CD4-positive, alpha-beta T cell (primary cell): ENCODE results near the gene DDRGK1. TPM values are rescaled to one million over a fixed set of nuclear protein-coding genes. Genes with fewer than 3 reads are reported as not detected.

Experiments
- ATAC-seq: fragments of 200-7000 bp; cut with Tn5 transposase; one replicate; pipeline ENCODE4 v1.10.0; 2022; ENCODE audit warnings: mild to moderate bottlenecking; ENCODE audit not compliant: poor library complexity
- CTCF ChIA-PET: fragments of 350-600 bp; sonication (Branson Sonifier 250); formaldehyde crosslinking; loops from one replicate; lab custom pipeline; 2021; ENCODE audit warnings: antibody characterized with exemption, inconsistent platforms; lab: Charles Lee
- POLR2A ChIA-PET: fragments of 350-600 bp; sonication (Branson Sonifier 250); formaldehyde crosslinking; loops from one replicate; lab custom pipeline; 2021; ENCODE audit warnings: antibody characterized with exemption, inconsistent platforms; lab: Charles Lee
- DNase-seq, 14 experiments: peaks; one replicate each; pipeline ENCODE4 v3.0.0-alpha.2; 2013 to 2020; ENCODE audit warnings: mixed read lengths in 2 of 14
- H3K27ac ChIP-seq, 2 donors: one replicate each; pipeline versions ENCODE4 v1.5.1 to v1.7.0; 2013; ENCODE audit warnings: low read length in 2 of 2, low read depth in 1 of 2, mild to moderate bottlenecking in 1 of 2
- H3K27me3 ChIP-seq, 2 experiments: 1 replicate in 1 of 2; 2 replicates in 1 of 2; pipeline versions ENCODE4 v1.6.1 to v1.7.0; 2013; ENCODE audit warnings: low read length in 2 of 2, control low read depth in 1 of 2, mild to moderate bottlenecking in 1 of 2, moderate library complexity in 1 of 2; ENCODE audit not compliant: insufficient read depth in 2 of 2, control insufficient read depth in 1 of 2
- H3K36me3 ChIP-seq: one replicate; pipeline ENCODE4 v1.6.1; 2013; ENCODE audit warnings: low read length, control low read depth; ENCODE audit not compliant: insufficient read depth
- H3K4me1 ChIP-seq: one replicate; pipeline ENCODE4 v1.6.1; 2013; ENCODE audit warnings: low read length, control low read depth; ENCODE audit not compliant: insufficient read depth
- H3K4me3 ChIP-seq: one replicate; pipeline ENCODE4 v1.5.1; 2013; ENCODE audit warnings: mild to moderate bottlenecking, low read length, moderate library complexity
- H3K9me3 ChIP-seq, 2 experiments: 1 replicate in 1 of 2; 2 replicates in 1 of 2; pipeline versions ENCODE4 v1.6.1 to v1.7.0; 2013; ENCODE audit warnings: low read length in 2 of 2, mild to moderate bottlenecking in 2 of 2, control low read depth in 1 of 2, moderate library complexity in 1 of 2; ENCODE audit not compliant: control insufficient read depth in 1 of 2, insufficient read depth in 1 of 2
- H3K27ac Mint-ChIP-seq: one replicate; pipeline ENCODE4 v1.8.0; 2020; ENCODE audit warnings: mixed read lengths
- H3K27me3 Mint-ChIP-seq: one replicate; pipeline ENCODE4 v1.8.0; 2021; ENCODE audit warnings: mixed read lengths
- H3K36me3 Mint-ChIP-seq: one replicate; pipeline ENCODE4 v1.8.0; 2021; ENCODE audit warnings: low read depth, mixed read lengths
- H3K4me1 Mint-ChIP-seq: one replicate; pipeline ENCODE4 v1.8.0; 2021; ENCODE audit warnings: low read depth, mixed read lengths
- H3K4me3 Mint-ChIP-seq: one replicate; pipeline ENCODE4 v1.8.0; 2020; ENCODE audit warnings: mild to moderate bottlenecking, mixed read lengths
- H3K9me3 Mint-ChIP-seq: one replicate; pipeline ENCODE4 v1.8.0; 2020; ENCODE audit warnings: mixed read lengths
- CTCF ChIP-seq: fragments of 200-600 bp; IDR thresholded peaks from one replicate; pipeline ENCODE4 v1.8.0; 2022; ENCODE audit warnings: antibody characterized with exemption, mild to moderate bottlenecking
- intact Hi-C, 2 experiments: fragments of 100-400 bp; cut with DNase I in 1 of 2; cut with micrococcal nuclease in 1 of 2; formaldehyde crosslinking; loops; one replicate each; pipeline versions ENCODE4 v1.15.1 to v1.9.0; 2023 to 2025; cut with DNase I, micrococcal nuclease
- total RNA-seq, 174 experiments: library from RNA in 2 of 174; stranded (reverse) in 2 of 174; gene quantifications; one replicate each; pipeline ENCODE4 v1.2.3 and lab custom pipeline; 2021 to 2026

DDRGK1 gene
- total RNA-seq, 2 experiments from 2014 or later = 40.7 to 43.4 TPM

DNA sequence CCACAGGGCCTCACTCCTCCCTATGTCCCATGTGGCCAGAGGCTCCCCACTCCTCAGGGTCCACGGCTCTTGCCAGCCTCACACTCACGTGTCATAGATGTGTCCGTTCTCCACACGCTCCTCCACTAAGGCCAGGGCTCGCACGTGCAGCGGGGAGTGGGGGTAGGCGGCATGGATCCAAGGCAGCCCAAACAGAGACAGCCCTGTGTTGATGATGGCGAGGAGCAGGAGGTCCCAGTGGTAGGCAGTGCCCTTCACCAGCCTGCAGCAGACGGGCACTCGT, 24.2 kb upstream of the DDRGK1 start:
- H3K4me3 Mint-ChIP-seq = no peak overlapping the region
- ChIA-PET CTCF (no interaction called here), POLR2A (no interaction called here)
- ATAC-seq (no peak), DNase-seq (no peak)
- Histone ChIP-seq H3K4me3 (no peak overlapping the region), H3K4me1 (no peaks in the 10 kb centered on the region), H3K27ac (no peak overlapping the region), H3K9me3 (no peaks in the 10 kb centered on the region), H3K36me3 (peaks cover 7% of the 10 kb centered on the region), H3K27me3 (no peaks in the 10 kb centered on the region)
- no peaks in the 10 kb centered on the region for H3K9me3 Mint-ChIP-seq
- H3K27ac Mint-ChIP-seq = no peak overlapping the region
- intact Hi-C loops = no loop called here
- TF ChIP-seq CTCF = no peak
- peaks cover 6% of the 10 kb centered on the region for H3K4me1 Mint-ChIP-seq
- H3K36me3 Mint-ChIP-seq = peaks cover under 1% of the 10 kb centered on the region
- no peaks in the 10 kb centered on the region for H3K27me3 Mint-ChIP-seq

- POLR2A ChIA-PET = interaction anchor here (0.7 kb wide), 1 partner anchor 18 kb away, joined by 3 read pairs; no protein-coding TSS in a partner anchor
- intact Hi-C loops = no loop called here
- peaks cover 6% of the 10 kb centered on the region for H3K36me3 Mint-ChIP-seq
Measured at GRCh38 chr20:3227936-3228749, 23.7 kb upstream of the DDRGK1 start.

DNA sequence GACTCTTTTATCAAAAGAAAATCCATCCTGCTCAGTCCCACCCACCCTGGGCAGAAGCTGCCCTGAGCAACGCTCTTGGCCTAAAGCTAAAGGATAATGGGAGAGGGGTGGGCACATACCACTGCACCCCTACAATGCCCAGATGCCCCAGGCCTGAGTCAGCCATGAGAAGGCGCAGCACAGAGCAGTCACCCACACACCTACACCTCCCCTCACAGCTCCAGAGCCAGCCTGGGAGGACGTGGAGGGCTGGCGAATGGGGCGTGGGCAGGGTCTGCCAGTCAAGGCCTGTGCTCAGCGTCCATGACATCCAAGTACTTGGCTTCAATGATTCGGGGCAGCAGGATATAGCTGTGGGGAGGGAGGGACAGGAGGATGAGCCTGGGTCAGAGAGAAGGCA, 23.0 kb upstream of the DDRGK1 start:
- peaks cover 13% of the 10 kb centered on the region for H3K36me3 ChIP-seq
- peaks cover 11% of the 10 kb centered on the region for H3K4me1 ChIP-seq
- DNase-seq (no peak), ATAC-seq (no peak)
- intact Hi-C loops = no loop called here
- Mint-ChIP-seq H3K4me1 (peaks cover 18% of the 10 kb centered on the region), H3K4me3 (no peak overlapping the region), H3K36me3 (peaks cover 12% of the 10 kb centered on the region), H3K27ac (no peak overlapping the region), H3K9me3 (no peaks in the 10 kb centered on the region), H3K27me3 (no peaks in the 10 kb centered on the region)
- H3K27ac ChIP-seq = no peak overlapping the region
- no peaks in the 10 kb centered on the region for H3K9me3 ChIP-seq
- H3K4me3 ChIP-seq = no peak overlapping the region
- POLR2A ChIA-PET = interaction anchor here (0.7 kb wide), 1 partner anchor 18 kb away, joined by 3 read pairs; no protein-coding TSS in a partner anchor
- no peak for TF ChIP-seq CTCF
- CTCF ChIA-PET = no interaction called here
- no peaks in the 10 kb centered on the region for H3K27me3 ChIP-seq

More at GRCh38 chr20:3227936-3228749, 23.7 kb upstream of the DDRGK1 start:
- CTCF ChIA-PET = no interaction called here
- ATAC-seq = no peak
- Mint-ChIP-seq H3K27ac (no peak overlapping the region), H3K4me3 (no peak overlapping the region), H3K27me3 (no peaks in the 10 kb centered on the region), H3K9me3 (no peaks in the 10 kb centered on the region), H3K4me1 (peaks cover 12% of the 10 kb centered on the region)
- peaks cover 12% of the 10 kb centered on the region for H3K36me3 ChIP-seq
- no peaks in the 10 kb centered on the region for H3K27me3 ChIP-seq
- peaks cover 5% of the 10 kb centered on the region for H3K4me1 ChIP-seq
- no peaks in the 10 kb centered on the region for H3K9me3 ChIP-seq
- TF ChIP-seq CTCF = no peak
- H3K4me3 ChIP-seq = no peak overlapping the region
- DNase-seq = no peak
- H3K27ac ChIP-seq = no peak overlapping the region
